DOHH2 (cell line): Measurements from ENCODE around the gene IRS2.

ENCODE experiments used
- H3F3A ChIP-seq: fragments of 200-600 bp; sonication (generic), shearing (Covaris generic); 2 replicates; pipeline ENCODE4 v1.6.0; 2016; ENCODE audit warnings: antibody characterized with exemption, mild to moderate bottlenecking; ENCODE audit not compliant: control insufficient read depth, insufficient read depth
- H3K27ac ChIP-seq: fragments of 200-600 bp; sonication (generic); 2 replicates; pipeline ENCODE4 v1.5.1; 2014; ENCODE audit warnings: low read depth, mild to moderate bottlenecking, low read length, moderate library complexity
- H3K27me3 ChIP-seq: fragments of 200-600 bp; sonication (generic); 2 replicates; pipeline ENCODE4 v1.6.1; 2014; ENCODE audit warnings: mild to moderate bottlenecking, low read length, mixed read lengths; ENCODE audit not compliant: control insufficient read depth
- H3K36me3 ChIP-seq: fragments of 200-600 bp; sonication (generic); 2 replicates; pipeline ENCODE4 v1.6.1; 2014; ENCODE audit warnings: mild to moderate bottlenecking, low read length, moderate library complexity, mixed read lengths; ENCODE audit not compliant: control insufficient read depth
- H3K4me1 ChIP-seq: fragments of 200-600 bp; sonication (generic); 2 replicates; pipeline ENCODE4 v1.6.1; 2014; ENCODE audit warnings: mild to moderate bottlenecking, low read length, mixed read lengths; ENCODE audit not compliant: control insufficient read depth
- H3K4me2 ChIP-seq: fragments of 200-600 bp; sonication (generic); 2 replicates; pipeline ENCODE4 v1.6.0; 2014; ENCODE audit warnings: mild to moderate bottlenecking, low read length, moderate library complexity
- H3K4me3 ChIP-seq: fragments of 200-600 bp; sonication (generic); 2 replicates; pipeline ENCODE4 v1.5.1; 2014; ENCODE audit warnings: mild to moderate bottlenecking, low read length, mixed read lengths
- H3K79me2 ChIP-seq: fragments of 200-600 bp; sonication (generic); 2 replicates; pipeline ENCODE4 v1.6.1; 2014; ENCODE audit warnings: mild to moderate bottlenecking, low read length, mixed read lengths; ENCODE audit not compliant: control insufficient read depth
- H3K9me2 ChIP-seq: fragments of 200-600 bp; sonication (generic); replicated peaks from 2 replicates; pipeline ENCODE4 v1.6.1; 2014; ENCODE audit warnings: mild to moderate bottlenecking, low read length, mixed read lengths; ENCODE audit not compliant: control insufficient read depth
- H3K9me3 ChIP-seq: fragments of 200-600 bp; sonication (generic); 2 replicates; pipeline ENCODE4 v1.6.1; 2014; ENCODE audit warnings: antibody characterized with exemption, low read length, mixed read lengths; ENCODE audit not compliant: control insufficient read depth, insufficient read depth
- H4K20me1 ChIP-seq: fragments of 200-600 bp; sonication (generic); 2 replicates; pipeline ENCODE4 v1.6.0; 2014; ENCODE audit warnings: low read depth, mild to moderate bottlenecking, antibody characterized with exemption, low read length, moderate library complexity; ENCODE audit not compliant: control insufficient read depth, insufficient read depth
- CTCF ChIP-seq: fragments of 200-600 bp; sonication (generic); IDR thresholded peaks from one replicate; pipeline ENCODE4 v1.5.1; 2014; ENCODE audit warnings: antibody characterized with exemption, mild to moderate bottlenecking, low read depth, low read length; ENCODE audit not compliant: poor library complexity, severe bottlenecking
- EZH2phosphoT487 ChIP-seq: fragments of 200-600 bp; sonication (generic); IDR thresholded peaks from 2 replicates; pipeline ENCODE4 v1.6.1; 2017; ENCODE audit warnings: borderline replicate concordance, mild to moderate bottlenecking, antibody characterized with exemption, low read length, moderate library complexity, mixed read lengths

The IRS2 gene

GRCh38 chr13:109783815-109784589, 2.4 kb downstream of the IRS2 start:
- no peaks in the 10 kb centered on the region for H3K9me2 ChIP-seq
- H3K36me3 ChIP-seq = no peaks in the 10 kb centered on the region
- no peak overlapping the region for H3K27ac ChIP-seq
- H3K4me3 ChIP-seq = no peak overlapping the region
- no peaks in the 10 kb centered on the region for H3F3A ChIP-seq
- no peaks in the 10 kb centered on the region for H3K27me3 ChIP-seq
- no peaks in the 10 kb centered on the region for H4K20me1 ChIP-seq
- TF ChIP-seq EZH2phosphoT487 = no peak
- no peak for TF ChIP-seq CTCF
- no peaks in the 10 kb centered on the region for H3K4me1 ChIP-seq
- H3K4me2 ChIP-seq = no peak overlapping the region
- H3K9me3 ChIP-seq = peaks cover 12% of the 10 kb centered on the region; the same call in 1 of the 2 replicates
- no peaks in the 10 kb centered on the region for H3K79me2 ChIP-seq

DNA sequence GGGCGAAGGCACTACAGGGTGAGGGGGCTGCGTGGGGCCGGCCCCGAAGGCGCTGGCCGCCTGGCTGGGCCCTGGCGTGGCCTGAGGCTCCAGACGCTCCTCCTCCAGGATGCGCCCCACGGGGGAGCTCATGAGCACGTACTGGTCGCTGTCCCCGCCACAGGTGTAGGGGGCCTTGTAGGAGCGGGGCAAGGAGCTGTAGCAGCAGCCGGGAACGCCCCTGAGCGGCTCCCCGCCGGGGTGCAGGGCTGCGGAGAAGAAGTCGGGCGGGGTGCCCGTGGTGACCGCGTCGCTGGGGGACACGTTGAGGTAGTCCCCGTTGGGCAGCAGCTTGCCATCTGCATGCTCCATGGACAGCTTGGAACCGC, 3.0 kb downstream of the IRS2 start:
- H3K4me2 ChIP-seq = no peak overlapping the region
- no peaks in the 10 kb centered on the region for H3K27me3 ChIP-seq
- no peaks in the 10 kb centered on the region for H3K9me2 ChIP-seq
- H3K27ac ChIP-seq = no peak overlapping the region
- H3K4me1 ChIP-seq = no peaks in the 10 kb centered on the region
- no peaks in the 10 kb centered on the region for H3F3A ChIP-seq
- H3K36me3 ChIP-seq = no peaks in the 10 kb centered on the region
- H3K79me2 ChIP-seq = no peaks in the 10 kb centered on the region
- H4K20me1 ChIP-seq = no peaks in the 10 kb centered on the region
- H3K9me3 ChIP-seq = peaks cover 12% of the 10 kb centered on the region; the same call in 1 of the 2 replicates
- no peak for TF ChIP-seq EZH2phosphoT487
- TF ChIP-seq CTCF = no peak
- no peak overlapping the region for H3K4me3 ChIP-seq

DNA sequence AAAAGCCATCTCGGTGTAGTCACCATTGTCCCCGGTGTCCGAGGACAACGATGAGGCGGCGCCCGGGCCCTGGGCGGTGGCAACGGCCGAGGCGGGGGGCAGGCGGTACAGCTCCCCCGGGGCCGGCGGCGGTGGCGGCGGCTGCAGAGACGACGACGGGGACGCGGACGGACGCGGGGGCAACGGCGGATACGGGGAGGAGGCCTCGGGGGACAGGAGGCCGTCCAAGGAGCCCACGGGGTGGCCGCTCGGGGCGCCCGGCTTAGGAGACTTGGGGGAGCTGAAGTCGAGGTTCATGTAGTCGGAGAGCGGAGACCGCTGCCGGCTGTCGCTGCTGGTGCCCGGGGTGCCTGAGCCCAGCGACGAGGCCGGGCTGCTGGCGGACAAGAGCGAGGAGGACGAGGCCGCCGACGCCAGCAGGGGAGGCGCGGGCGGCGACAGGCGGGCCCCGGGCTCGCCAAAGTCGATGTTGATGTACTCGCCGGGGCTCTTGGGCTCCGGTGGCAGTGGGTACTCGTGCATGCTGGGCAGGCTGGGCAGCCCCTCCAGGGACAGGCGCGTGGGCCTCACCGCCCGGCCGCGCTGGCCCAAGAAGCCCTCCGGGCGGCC, 3.5 kb downstream of the IRS2 start:
- peaks cover 12% of the 10 kb centered on the region; the same call in 1 of the 2 replicates for H3K9me3 ChIP-seq
- no peaks in the 10 kb centered on the region for H3K27me3 ChIP-seq
- no peak overlapping the region for H3K4me2 ChIP-seq
- H3K4me3 ChIP-seq = no peak overlapping the region
- H3K79me2 ChIP-seq = no peaks in the 10 kb centered on the region
- no peaks in the 10 kb centered on the region for H3F3A ChIP-seq
- no peaks in the 10 kb centered on the region for H4K20me1 ChIP-seq
- H3K4me1 ChIP-seq = no peaks in the 10 kb centered on the region
- no peak overlapping the region for H3K27ac ChIP-seq
- H3K36me3 ChIP-seq = no peaks in the 10 kb centered on the region
- no peaks in the 10 kb centered on the region for H3K9me2 ChIP-seq
- no peak for TF ChIP-seq EZH2phosphoT487
- TF ChIP-seq CTCF = no peak
